ENCODE measurements around the gene NEK2.
"Not testable (repeated sequence)": the region's sequence is repeated elsewhere in the genome, so short reads cannot be mapped to it uniquely, and the experiment has no call there.

NEK2 gene

GRCh38 chr1:211675230-211676105 lies at the start of gene NEK2:
Gene NEK2 (minus strand): TSS chr1:211675621. CDS start chr1:211675479, 142 bp downstream.
- peak; percentile 90 for DNase-seq

GRCh38 chr1:211724687-211725196 lies 49.3 kb upstream of the NEK2 start:
- DNase-seq = no peak

- DNase-seq = peak; percentile 21
These were observed 47.9 kb upstream of the NEK2 start for GRCh38 chr1:211723273-211723672.

- DNase-seq = no peak
These were observed 47.1 kb upstream of the NEK2 start for GRCh38 chr1:211722277-211723175.

GRCh38 chr1:211716555-211716954 lies 41.1 kb upstream of the NEK2 start:
- DNase-seq = not testable (repeated sequence)

GRCh38 chr1:211715971-211716370 lies 40.5 kb upstream of the NEK2 start:
- no peak for DNase-seq

GRCh38 chr1:211714154-211714553 lies 38.7 kb upstream of the NEK2 start:
- no peak for DNase-seq

GRCh38 chr1:211713231-211713630 lies 37.8 kb upstream of the NEK2 start:
- DNase-seq = no peak

- DNase-seq = no peak
These were observed 35.9 kb upstream of the NEK2 start for GRCh38 chr1:211711315-211711705.

GRCh38 chr1:211710566-211711314 lies 35.3 kb upstream of the NEK2 start:
- peak; percentile 80 for DNase-seq

GRCh38 chr1:211708926-211709325 lies 33.5 kb upstream of the NEK2 start:
- DNase-seq = no peak

GRCh38 chr1:211708006-211708405 lies 32.6 kb upstream of the NEK2 start:
- no peak for DNase-seq

GRCh38 chr1:211705467-211706091 lies 30.2 kb upstream of the NEK2 start:
- no peak for DNase-seq

GRCh38 chr1:211704543-211704942 lies 29.1 kb upstream of the NEK2 start:
- DNase-seq = no peak

GRCh38 chr1:211703812-211704537 lies 28.6 kb upstream of the NEK2 start:
- no peak for DNase-seq

GRCh38 chr1:211701733-211702132 lies 26.3 kb upstream of the NEK2 start:
- no peak for DNase-seq

- no peak for DNase-seq
These were observed 23.6 kb upstream of the NEK2 start for GRCh38 chr1:211699059-211699458.

GRCh38 chr1:211698161-211699026 lies 23.0 kb upstream of the NEK2 start:
- DNase-seq = peak; percentile 40

- DNase-seq = no peak
These were observed 21.9 kb upstream of the NEK2 start for GRCh38 chr1:211697356-211697755.

- peak; percentile 68 for DNase-seq
These were observed 19.9 kb upstream of the NEK2 start for GRCh38 chr1:211695135-211695816.
